Measurements from ENCODE around the gene SLC48A1. TPM values are rescaled to one million over a fixed set of nuclear protein-coding genes. Genes with fewer than 3 reads are reported as not detected.
A peak's percentile ranks its signal among the peaks of the same experiment; 100 is the strongest.

Gene SLC48A1
- total and polyA plus RNA-seq, 9 donors, result 8.8 to 13.0 (median 12.2) TPM

DNA sequence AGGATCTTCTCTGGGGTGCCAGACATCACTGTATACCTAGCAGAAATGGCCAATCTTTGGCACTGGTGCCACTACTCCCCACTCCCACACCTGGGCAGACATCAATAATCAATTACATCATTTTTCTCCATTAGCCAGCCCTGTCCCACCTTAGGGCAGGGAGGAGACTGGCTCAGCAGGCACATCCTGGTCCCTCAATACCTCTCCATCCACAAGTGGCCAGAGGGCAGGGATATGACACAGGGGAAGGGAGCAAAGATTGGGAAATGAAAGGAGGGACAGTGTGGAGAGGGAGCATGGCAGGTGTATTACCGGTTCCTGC, 24.6 kb upstream of the SLC48A1 start:
- no peak for DNase-seq
- Histone ChIP-seq H3K4me3 (ENCODE audit: low read length) (no peak overlapping the region), H3K27ac (ENCODE audit: low read length) (no peak overlapping the region), H3K9me3 (replicated peaks; ENCODE audit: control insufficient read depth, low read depth, low read length) (no peaks in the 10 kb centered on the region), H3K36me3 (ENCODE audit: control insufficient read depth, insufficient read depth, low read length) (peaks cover 12% of the 10 kb centered on the region), H3K4me1 (ENCODE audit: control insufficient read depth, insufficient read depth, low read length) (peaks cover 12% of the 10 kb centered on the region), H3K27me3 (ENCODE audit: control insufficient read depth, insufficient read depth, low read length) (peaks cover 2% of the 10 kb centered on the region)
- no CpG with 5 or more reads among the region's 1 CpG for WGBS (ENCODE audit: insufficient coverage)

GRCh38 chr12:47748899-47749298, 24.1 kb upstream of the SLC48A1 start:
- 80% methylated on average over 3 of the region's 3 CpGs for WGBS (ENCODE audit: insufficient coverage)
- Histone ChIP-seq H3K9me3 (replicated peaks; ENCODE audit: control insufficient read depth, low read depth, low read length) (no peaks in the 10 kb centered on the region), H3K27ac (ENCODE audit: low read length) (no peak overlapping the region), H3K27me3 (ENCODE audit: control insufficient read depth, insufficient read depth, low read length) (no peaks in the 10 kb centered on the region), H3K4me1 (ENCODE audit: control insufficient read depth, insufficient read depth, low read length) (peaks cover 16% of the 10 kb centered on the region), H3K36me3 (ENCODE audit: control insufficient read depth, insufficient read depth, low read length) (peaks cover 12% of the 10 kb centered on the region), H3K4me3 (ENCODE audit: low read length) (no peak overlapping the region)
- DNase-seq, result no peak

GRCh38 chr12:47750229-47750798, 22.7 kb upstream of the SLC48A1 start:
- H3K27ac ChIP-seq (ENCODE audit: low read length), result no peak overlapping the region
- 79% methylated on average over 8 of the region's 10 CpGs for WGBS (ENCODE audit: insufficient coverage)
- peaks cover 25% of the 10 kb centered on the region for H3K4me1 ChIP-seq (ENCODE audit: control insufficient read depth, insufficient read depth, low read length)
- H3K9me3 ChIP-seq (replicated peaks; ENCODE audit: control insufficient read depth, low read depth, low read length), result no peaks in the 10 kb centered on the region
- peaks cover 12% of the 10 kb centered on the region for H3K36me3 ChIP-seq (ENCODE audit: control insufficient read depth, insufficient read depth, low read length)
- H3K4me3 ChIP-seq (ENCODE audit: low read length), result no peak overlapping the region
- no peak for DNase-seq
- H3K27me3 ChIP-seq (ENCODE audit: control insufficient read depth, insufficient read depth, low read length), result no peaks in the 10 kb centered on the region

DNA sequence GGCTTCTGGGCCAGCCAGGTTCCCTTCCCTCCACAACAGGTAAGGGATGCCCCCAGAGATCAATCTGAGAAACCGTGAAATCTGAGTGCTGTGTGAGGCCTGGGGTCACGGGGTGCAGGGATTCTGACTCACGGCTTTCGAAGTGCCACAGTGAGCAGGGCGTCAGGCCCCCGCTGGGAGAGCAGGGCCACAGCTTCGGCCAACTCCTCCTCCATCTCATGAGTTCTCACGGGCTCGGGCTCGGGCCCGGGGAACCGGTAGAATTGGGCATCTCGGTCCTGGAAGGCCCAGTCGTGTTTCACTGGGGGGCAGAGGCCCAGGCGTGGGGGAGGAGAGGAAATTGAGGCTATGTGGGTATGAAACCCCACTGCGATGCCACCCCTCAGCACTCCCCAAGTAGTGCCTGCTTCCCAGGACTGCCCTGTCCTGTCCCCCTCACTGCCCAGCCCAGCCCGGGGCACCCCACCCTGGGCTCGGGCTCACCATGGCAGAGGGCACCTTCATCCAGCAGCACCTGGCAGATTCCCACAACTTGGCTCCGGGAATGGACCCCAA, 22.0 kb upstream of the SLC48A1 start:
- 78% methylated on average over 6 of the region's 19 CpGs for WGBS (ENCODE audit: insufficient coverage)
- no peaks in the 10 kb centered on the region for H3K9me3 ChIP-seq (replicated peaks; ENCODE audit: control insufficient read depth, low read depth, low read length)
- no peaks in the 10 kb centered on the region for H3K27me3 ChIP-seq (ENCODE audit: control insufficient read depth, insufficient read depth, low read length)
- H3K4me1 ChIP-seq (ENCODE audit: control insufficient read depth, insufficient read depth, low read length), result peaks cover 29% of the 10 kb centered on the region
- no peak for DNase-seq
- no peak overlapping the region for H3K27ac ChIP-seq (ENCODE audit: low read length)
- H3K4me3 ChIP-seq (ENCODE audit: low read length), result no peak overlapping the region
- peaks cover 12% of the 10 kb centered on the region for H3K36me3 ChIP-seq (ENCODE audit: control insufficient read depth, insufficient read depth, low read length)

DNA sequence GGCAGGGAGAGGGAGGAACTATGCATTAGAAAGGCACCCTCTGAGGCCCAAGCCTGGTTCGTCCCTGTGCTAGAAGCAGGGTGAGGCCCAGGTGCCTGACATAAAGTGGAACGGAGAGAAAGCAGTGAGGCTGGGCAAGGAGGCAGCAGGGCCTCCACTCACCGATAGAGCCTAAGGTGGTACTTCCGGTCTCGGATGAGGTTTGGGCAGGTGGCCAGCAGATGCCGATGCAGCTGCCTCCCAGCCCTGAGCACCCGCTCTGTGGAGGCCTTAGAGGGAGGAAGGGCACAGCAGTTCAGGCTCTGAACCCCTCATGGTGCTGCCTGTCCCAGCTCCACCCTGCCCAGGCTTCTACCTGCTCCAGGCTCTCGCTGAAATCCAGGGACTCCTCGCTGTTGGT, 21.5 kb upstream of the SLC48A1 start:
- 54% methylated on average over 7 of the region's 9 CpGs for WGBS (ENCODE audit: insufficient coverage)
- H3K4me3 ChIP-seq (ENCODE audit: low read length), result no peak overlapping the region
- H3K4me1 ChIP-seq (ENCODE audit: control insufficient read depth, insufficient read depth, low read length), result peaks cover 32% of the 10 kb centered on the region
- DNase-seq, result no peak
- H3K36me3 ChIP-seq (ENCODE audit: control insufficient read depth, insufficient read depth, low read length), result peaks cover 9% of the 10 kb centered on the region
- H3K27me3 ChIP-seq (ENCODE audit: control insufficient read depth, insufficient read depth, low read length), result no peaks in the 10 kb centered on the region
- no peaks in the 10 kb centered on the region for H3K9me3 ChIP-seq (replicated peaks; ENCODE audit: control insufficient read depth, low read depth, low read length)
- H3K27ac ChIP-seq (ENCODE audit: low read length), result no peak overlapping the region

DNA sequence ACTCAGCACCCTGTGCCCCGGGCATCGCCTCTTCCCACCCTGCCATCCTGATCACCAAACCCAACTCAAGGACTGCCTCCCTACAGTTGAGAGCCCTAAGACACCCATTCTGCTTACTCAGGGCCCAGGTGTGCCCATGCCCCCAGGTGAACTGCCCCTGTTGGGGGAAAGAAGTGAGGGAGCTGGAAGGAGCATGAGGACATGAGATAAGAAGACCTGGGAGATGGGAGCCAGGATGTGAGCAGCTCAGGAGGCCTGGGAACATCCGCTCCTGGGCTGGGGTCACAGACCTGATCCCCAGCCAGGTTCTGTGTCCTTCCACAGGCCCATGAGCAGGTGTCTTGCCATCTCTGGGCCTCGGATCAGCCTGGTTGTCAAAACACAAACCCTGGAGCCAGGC, 20.9 kb upstream of the SLC48A1 start:
- Histone ChIP-seq H3K36me3 (ENCODE audit: control insufficient read depth, insufficient read depth, low read length) (peaks cover 9% of the 10 kb centered on the region), H3K4me1 (ENCODE audit: control insufficient read depth, insufficient read depth, low read length) (peaks cover 32% of the 10 kb centered on the region), H3K27ac (ENCODE audit: low read length) (no peak overlapping the region), H3K27me3 (ENCODE audit: control insufficient read depth, insufficient read depth, low read length) (no peaks in the 10 kb centered on the region), H3K4me3 (ENCODE audit: low read length) (no peak overlapping the region), H3K9me3 (replicated peaks; ENCODE audit: control insufficient read depth, low read depth, low read length) (no peaks in the 10 kb centered on the region)
- 87% methylated on average over 4 of the region's 4 CpGs for WGBS (ENCODE audit: insufficient coverage)
- DNase-seq, result no peak

GRCh38 chr12:47752552-47752951, 20.5 kb upstream of the SLC48A1 start:
- Histone ChIP-seq H3K36me3 (ENCODE audit: control insufficient read depth, insufficient read depth, low read length) (peaks cover 7% of the 10 kb centered on the region), H3K4me1 (ENCODE audit: control insufficient read depth, insufficient read depth, low read length) (peaks cover 35% of the 10 kb centered on the region), H3K9me3 (replicated peaks; ENCODE audit: control insufficient read depth, low read depth, low read length) (no peaks in the 10 kb centered on the region), H3K4me3 (ENCODE audit: low read length) (no peak overlapping the region), H3K27me3 (ENCODE audit: control insufficient read depth, insufficient read depth, low read length) (no peaks in the 10 kb centered on the region), H3K27ac (ENCODE audit: low read length) (no peak overlapping the region)
- no peak for DNase-seq
- WGBS (ENCODE audit: insufficient coverage), result 47% methylated on average over 5 of the region's 7 CpGs

- no peaks in the 10 kb centered on the region for H3K9me3 ChIP-seq (replicated peaks; ENCODE audit: control insufficient read depth, low read depth, low read length)
- peak overlapping the region; percentile 66 for H3K27ac ChIP-seq (ENCODE audit: low read length)
- no peak overlapping the region for H3K4me3 ChIP-seq (ENCODE audit: low read length)
- peaks cover 42% of the 10 kb centered on the region for H3K4me1 ChIP-seq (ENCODE audit: control insufficient read depth, insufficient read depth, low read length)
- DNase-seq, result no peak
- peaks cover 2% of the 10 kb centered on the region for H3K36me3 ChIP-seq (ENCODE audit: control insufficient read depth, insufficient read depth, low read length)
- 37% methylated on average over 7 of the region's 11 CpGs for WGBS (ENCODE audit: insufficient coverage)
- H3K27me3 ChIP-seq (ENCODE audit: control insufficient read depth, insufficient read depth, low read length), result no peaks in the 10 kb centered on the region
These were observed 19.7 kb upstream of the SLC48A1 start for GRCh38 chr12:47753021-47754001.

- Histone ChIP-seq H3K4me1 (ENCODE audit: control insufficient read depth, insufficient read depth, low read length) (peaks cover 47% of the 10 kb centered on the region), H3K4me3 (ENCODE audit: low read length) (no peak overlapping the region), H3K9me3 (replicated peaks; ENCODE audit: control insufficient read depth, low read depth, low read length) (no peaks in the 10 kb centered on the region), H3K36me3 (ENCODE audit: control insufficient read depth, insufficient read depth, low read length) (no peaks in the 10 kb centered on the region), H3K27me3 (ENCODE audit: control insufficient read depth, insufficient read depth, low read length) (no peaks in the 10 kb centered on the region), H3K27ac (ENCODE audit: low read length) (no peak overlapping the region)
- DNase-seq, result no peak
- 85% methylated on average over 2 of the region's 4 CpGs for WGBS (ENCODE audit: insufficient coverage)
These were observed 18.9 kb upstream of the SLC48A1 start for GRCh38 chr12:47754126-47754525.

DNA sequence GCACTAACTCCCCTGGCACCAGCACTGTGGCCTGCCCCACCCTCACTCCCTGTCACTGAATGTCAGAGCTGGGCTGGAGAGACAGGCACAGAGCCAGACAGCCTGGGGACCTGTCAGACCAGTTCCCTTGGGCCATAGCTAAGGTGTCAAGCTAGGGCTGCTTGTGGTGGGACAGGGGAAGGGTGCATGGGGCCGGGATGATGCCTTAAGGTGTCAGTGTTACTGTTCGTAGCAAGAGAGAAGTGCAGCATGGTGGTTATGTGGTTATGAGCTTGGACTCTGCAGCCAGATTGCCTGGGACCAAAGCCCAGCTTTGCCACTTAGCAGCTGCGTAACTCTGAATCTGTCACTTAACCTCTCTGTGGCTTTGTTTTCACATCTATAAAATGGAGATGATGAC, 18.2 kb upstream of the SLC48A1 start:
- H3K36me3 ChIP-seq (ENCODE audit: control insufficient read depth, insufficient read depth, low read length), result no peaks in the 10 kb centered on the region
- no peaks in the 10 kb centered on the region for H3K27me3 ChIP-seq (ENCODE audit: control insufficient read depth, insufficient read depth, low read length)
- no peak for DNase-seq
- H3K27ac ChIP-seq (ENCODE audit: low read length), result no peak overlapping the region
- H3K4me1 ChIP-seq (ENCODE audit: control insufficient read depth, insufficient read depth, low read length), result peaks cover 53% of the 10 kb centered on the region
- 80% methylated on average over 2 of the region's 3 CpGs for WGBS (ENCODE audit: insufficient coverage)
- no peaks in the 10 kb centered on the region for H3K9me3 ChIP-seq (replicated peaks; ENCODE audit: control insufficient read depth, low read depth, low read length)
- H3K4me3 ChIP-seq (ENCODE audit: low read length), result no peak overlapping the region

Data from muscle of leg (tissue), 11 donors.